ENCODE data around the gene GFPT2. TPM values are rescaled to one million over a fixed set of nuclear protein-coding genes. Genes with fewer than 3 reads are reported as not detected.

The GFPT2 gene
- total and polyA plus RNA-seq, 8 donors, result 0.83 to 10.6 (median 4.2) TPM

DNA sequence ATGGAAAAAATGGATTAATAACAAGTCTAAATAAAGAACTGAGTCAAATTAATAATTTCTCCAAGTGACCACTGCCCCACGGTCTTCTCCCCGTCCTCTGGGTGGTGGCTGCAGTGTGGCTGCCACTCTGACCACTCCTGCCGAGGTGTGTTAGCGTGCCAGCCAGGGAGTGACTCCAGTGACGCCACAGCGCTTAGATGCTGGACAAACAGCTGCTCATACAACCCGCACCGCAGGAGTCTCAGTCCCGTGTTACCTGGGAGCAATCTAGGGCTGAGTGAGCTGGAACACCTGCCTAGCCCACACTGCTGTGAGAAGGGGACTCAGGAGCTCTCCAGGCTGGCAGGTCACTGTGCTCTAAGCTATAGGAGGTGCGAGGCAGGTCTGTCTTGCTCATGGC lies 71.4 kb downstream of the GFPT2 start:
- WGBS, 2 donors, result 67 to 70% methylated on average over 10 of the region's 10 CpGs
- no peak overlapping the region for H3K4me3 ChIP-seq
- FAIRE-seq (no peak), ATAC-seq (peak in 3 of 4 donors; percentile 27 to 74 (median 66)), DNase-seq (peak in 1 of 6 donors; percentile 37)
- H3K36me3 ChIP-seq, result peaks cover 1 to 21% (median 3%) of the 10 kb centered on the region in 3 donors
- TF ChIP-seq, protein P1, sequence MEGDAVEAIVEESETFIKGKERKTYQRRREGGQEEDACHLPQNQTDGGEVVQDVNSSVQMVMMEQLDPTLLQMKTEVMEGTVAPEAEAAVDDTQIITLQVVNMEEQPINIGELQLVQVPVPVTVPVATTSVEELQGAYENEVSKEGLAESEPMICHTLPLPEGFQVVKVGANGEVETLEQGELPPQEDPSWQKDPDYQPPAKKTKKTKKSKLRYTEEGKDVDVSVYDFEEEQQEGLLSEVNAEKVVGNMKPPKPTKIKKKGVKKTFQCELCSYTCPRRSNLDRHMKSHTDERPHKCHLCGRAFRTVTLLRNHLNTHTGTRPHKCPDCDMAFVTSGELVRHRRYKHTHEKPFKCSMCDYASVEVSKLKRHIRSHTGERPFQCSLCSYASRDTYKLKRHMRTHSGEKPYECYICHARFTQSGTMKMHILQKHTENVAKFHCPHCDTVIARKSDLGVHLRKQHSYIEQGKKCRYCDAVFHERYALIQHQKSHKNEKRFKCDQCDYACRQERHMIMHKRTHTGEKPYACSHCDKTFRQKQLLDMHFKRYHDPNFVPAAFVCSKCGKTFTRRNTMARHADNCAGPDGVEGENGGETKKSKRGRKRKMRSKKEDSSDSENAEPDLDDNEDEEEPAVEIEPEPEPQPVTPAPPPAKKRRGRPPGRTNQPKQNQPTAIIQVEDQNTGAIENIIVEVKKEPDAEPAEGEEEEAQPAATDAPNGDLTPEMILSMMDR (IDR thresholded peaks at IDR 0.05), result no peak
- intact Hi-C loops (cut with DNase I), result no loop called here
- no peak overlapping the region for H3K27ac ChIP-seq
- no peaks in the 10 kb centered on the region for H3K27me3 ChIP-seq
- H3K4me1 ChIP-seq, result peaks cover 1 to 4% (median 4%) of the 10 kb centered on the region in 3 donors
- no peaks in the 10 kb centered on the region for H3K9me3 ChIP-seq

- DNase-seq (no peak), ATAC-seq (no peak), FAIRE-seq (no peak)
- Histone ChIP-seq H3K27ac (no peak overlapping the region), H3K4me1 (no peaks in the 10 kb centered on the region), H3K9me3 (no peaks in the 10 kb centered on the region), H3K4me3 (no peak overlapping the region), H3K27me3 (no peaks in the 10 kb centered on the region), H3K36me3 (peaks cover 2 to 30% (median 6%) of the 10 kb centered on the region in 3 donors)
- WGBS, 2 donors, result 88 to 100% methylated on average over 1 of the region's 1 CpG
- TF ChIP-seq, protein P1 (IDR thresholded peaks at IDR 0.05), result no peak
- intact Hi-C loops (cut with DNase I), result no loop called here
Observed at GRCh38 chr5:180274695-180275094, 78.4 kb downstream of the GFPT2 start.

DNA sequence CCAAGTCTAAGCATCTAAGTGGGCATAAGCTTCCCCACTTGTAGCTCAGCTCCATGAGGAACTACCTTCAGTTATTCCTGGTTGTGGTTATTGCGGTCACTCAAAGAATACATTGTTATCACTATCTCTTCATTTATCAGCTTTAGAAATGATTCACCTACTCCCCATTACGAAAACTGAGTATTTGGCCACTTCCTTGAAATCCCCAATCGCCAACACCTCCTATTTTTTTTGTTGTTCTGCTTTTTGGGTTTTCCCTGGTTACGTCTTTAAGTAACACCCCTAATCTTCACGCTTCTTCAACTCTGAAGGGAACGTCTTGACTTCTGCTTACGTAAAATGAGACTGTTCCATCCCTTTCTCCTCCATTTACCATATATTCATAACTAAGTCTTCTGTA lies 81.9 kb downstream of the GFPT2 start:
- ATAC-seq (no peak), FAIRE-seq (no peak), DNase-seq (no peak)
- 96 to 97% methylated on average over 7 of the region's 7 CpGs for WGBS, 2 donors
- Histone ChIP-seq H3K4me1 (no peaks in the 10 kb centered on the region), H3K27me3 (no peaks in the 10 kb centered on the region), H3K9me3 (no peaks in the 10 kb centered on the region), H3K36me3 (peaks cover 10 to 35% (median 12%) of the 10 kb centered on the region in 3 donors), H3K4me3 (no peak overlapping the region), H3K27ac (no peak overlapping the region)
- intact Hi-C loops (cut with DNase I), result no loop called here
- TF ChIP-seq, protein P1 (IDR thresholded peaks at IDR 0.05), result no peak

DNA sequence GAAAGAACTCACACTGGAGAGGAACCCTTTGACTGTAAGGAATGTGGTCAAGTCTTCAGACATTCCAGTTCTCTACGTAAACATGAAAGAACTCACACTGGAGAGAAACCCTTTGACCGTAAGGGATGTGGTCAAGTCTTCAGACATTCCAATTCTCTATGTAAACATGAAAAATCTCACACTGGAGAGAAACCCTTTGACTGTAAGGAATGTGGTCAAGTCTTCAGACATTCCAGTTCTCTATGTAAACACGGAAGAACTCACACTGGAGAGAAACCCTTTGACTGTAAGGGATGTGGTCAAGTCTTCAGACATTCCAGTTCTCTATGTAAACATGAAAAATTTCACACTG lies 93.9 kb downstream of the GFPT2 start:
- intact Hi-C loops (cut with DNase I), result no loop called here
- peaks cover 7 to 82% (median 43%) of the 10 kb centered on the region in 3 donors for H3K36me3 ChIP-seq

More for the DNA sequence above, 93.9 kb downstream of the GFPT2 start:
- ATAC-seq, result no peak
- no peak for DNase-seq
- TF ChIP-seq, protein P1 (IDR thresholded peaks at IDR 0.05), result no peak
- Histone ChIP-seq H3K9me3 (peaks cover 0 to 15% (median 7%) of the 10 kb centered on the region in 4 donors), H3K4me1 (no peaks in the 10 kb centered on the region), H3K27ac (no peak overlapping the region), H3K27me3 (no peaks in the 10 kb centered on the region), H3K4me3 (no peak overlapping the region)
- 98 to 99% methylated on average over 3 of the region's 3 CpGs for WGBS, 2 donors
- no peak for FAIRE-seq

Measured in pancreas (tissue), 10 donors.